ENCODE data around the gene S1PR4. TPM values are rescaled to one million over a fixed set of nuclear protein-coding genes. Genes with fewer than 3 reads are reported as not detected.

S1PR4 gene
- polyA plus RNA-seq (2011; rRNA removed) (not detected in 2 replicates), polyA minus RNA-seq (2011; rRNA and poly(A)+ RNA removed) (not detected in 2 replicates)

DNA sequence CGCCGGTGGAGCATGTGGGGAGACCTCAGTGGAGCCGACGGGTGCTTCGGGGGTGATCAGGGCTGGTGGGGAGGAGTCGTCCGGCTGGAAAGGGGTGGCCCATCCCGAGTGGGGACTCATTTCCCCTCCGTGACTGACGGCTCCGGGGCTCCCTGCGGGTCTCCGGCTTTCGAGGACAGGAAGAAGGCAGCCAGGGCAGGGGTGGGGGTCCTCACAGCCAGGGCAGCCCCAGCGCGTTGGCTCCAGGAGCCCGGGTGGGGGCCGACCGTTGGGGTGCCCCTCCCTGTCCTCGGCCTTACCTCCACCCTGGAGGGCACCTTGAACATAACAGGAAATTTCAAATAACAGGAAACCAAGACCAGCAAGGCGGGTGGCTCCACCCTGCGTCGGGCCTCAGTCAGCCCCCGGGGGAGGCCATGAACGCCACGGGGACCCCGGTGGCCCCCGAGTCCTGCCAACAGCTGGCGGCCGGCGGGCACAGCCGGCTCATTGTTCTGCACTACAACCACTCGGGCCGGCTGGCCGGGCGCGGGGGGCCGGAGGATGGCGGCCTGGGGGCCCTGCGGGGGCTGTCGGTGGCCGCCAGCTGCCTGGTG is at the start of gene S1PR4:
TSS of gene S1PR4 (plus strand) at position 393 of the 596 bp plus-strand sequence. CDS start at position 417, 24 bp downstream.
- CTCF ChIA-PET: no interaction called here
- TF ChIP-seq, protein P1, sequence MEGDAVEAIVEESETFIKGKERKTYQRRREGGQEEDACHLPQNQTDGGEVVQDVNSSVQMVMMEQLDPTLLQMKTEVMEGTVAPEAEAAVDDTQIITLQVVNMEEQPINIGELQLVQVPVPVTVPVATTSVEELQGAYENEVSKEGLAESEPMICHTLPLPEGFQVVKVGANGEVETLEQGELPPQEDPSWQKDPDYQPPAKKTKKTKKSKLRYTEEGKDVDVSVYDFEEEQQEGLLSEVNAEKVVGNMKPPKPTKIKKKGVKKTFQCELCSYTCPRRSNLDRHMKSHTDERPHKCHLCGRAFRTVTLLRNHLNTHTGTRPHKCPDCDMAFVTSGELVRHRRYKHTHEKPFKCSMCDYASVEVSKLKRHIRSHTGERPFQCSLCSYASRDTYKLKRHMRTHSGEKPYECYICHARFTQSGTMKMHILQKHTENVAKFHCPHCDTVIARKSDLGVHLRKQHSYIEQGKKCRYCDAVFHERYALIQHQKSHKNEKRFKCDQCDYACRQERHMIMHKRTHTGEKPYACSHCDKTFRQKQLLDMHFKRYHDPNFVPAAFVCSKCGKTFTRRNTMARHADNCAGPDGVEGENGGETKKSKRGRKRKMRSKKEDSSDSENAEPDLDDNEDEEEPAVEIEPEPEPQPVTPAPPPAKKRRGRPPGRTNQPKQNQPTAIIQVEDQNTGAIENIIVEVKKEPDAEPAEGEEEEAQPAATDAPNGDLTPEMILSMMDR (IDR thresholded peaks at IDR 0.05; ENCODE audit: low read depth, low read length): no peak
- Histone ChIP-seq H3K9me3 (ENCODE audit: control insufficient read depth, insufficient read depth, low read length) (peaks cover 12% of the 10 kb centered on the region; the same call in 1 of the 2 replicates), H3K27ac (ENCODE audit: low read depth, low read length) (no peak within 1 kb of the TSS), H3K4me3 (ENCODE audit: low read depth, low read length) (no peak within 1 kb of the TSS), H3K27me3 (ENCODE audit: control insufficient read depth, insufficient read depth, low read length) (no peaks in the 10 kb centered on the region)
- POLR2A ChIA-PET: no interaction called here
- DNase-seq (ENCODE audit: low read depth, low spot score): no peak

- peak; percentile 18 for DNase-seq (ENCODE audit: low read depth, low spot score)
- Histone ChIP-seq H3K9me3 (ENCODE audit: control insufficient read depth, insufficient read depth, low read length) (peaks cover 6% of the 10 kb centered on the region; the same call in 1 of the 2 replicates), H3K27ac (ENCODE audit: low read depth, low read length) (no peak overlapping the region), H3K4me3 (ENCODE audit: low read depth, low read length) (no peak overlapping the region), H3K27me3 (ENCODE audit: control insufficient read depth, insufficient read depth, low read length) (no peaks in the 10 kb centered on the region)
- ChIA-PET POLR2A (interaction anchor here (0.6 kb wide), 2 partner anchors 166 to 169 kb away, joined by 5 read pairs; no protein-coding TSS in a partner anchor), CTCF (interaction anchor here (0.6 to 3.3 kb wide), 14 partner anchors 9 to 178 kb away, joined by 3 to 30 read pairs (median 6); no protein-coding TSS in a partner anchor)
- TF ChIP-seq, protein P1 (IDR thresholded peaks at IDR 0.05; ENCODE audit: low read depth, low read length): peak; percentile 60
These were observed 49.5 kb upstream of the S1PR4 start for GRCh38 chr19:3129112-3129511.

DNA sequence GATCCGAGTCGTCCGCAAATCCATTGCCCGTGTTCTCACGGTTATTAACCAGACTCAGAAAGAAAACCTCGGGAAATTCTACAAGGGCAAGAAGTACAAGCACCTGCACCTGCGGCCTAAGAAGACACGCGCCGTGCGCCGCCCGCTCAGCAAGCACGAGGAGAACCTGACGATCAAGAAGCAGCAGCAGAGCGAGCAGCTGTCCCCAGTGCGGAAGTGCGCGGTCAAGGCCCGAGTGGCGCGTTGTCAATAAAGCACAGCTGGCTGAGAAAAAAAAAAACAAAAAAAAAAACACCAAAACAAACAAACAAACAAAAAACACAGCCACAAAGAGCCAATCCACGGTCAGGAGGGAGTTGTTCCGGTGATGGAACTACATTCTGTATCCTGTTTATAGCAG is 47.4 kb upstream of the S1PR4 start:
- CTCF ChIA-PET: interaction anchor here (0.9 to 1.3 kb wide), 2 partner anchors 22 to 181 kb away, joined by 3 read pairs; no protein-coding TSS in a partner anchor
- POLR2A ChIA-PET: interaction anchor here (2.0 kb wide), 1 partner anchor 11 kb away, joined by 29 read pairs; no protein-coding TSS in a partner anchor
- DNase-seq (ENCODE audit: low read depth, low spot score): no peak
- no peak overlapping the region for H3K27ac ChIP-seq (ENCODE audit: low read depth, low read length)
- TF ChIP-seq, protein P1 (IDR thresholded peaks at IDR 0.05; ENCODE audit: low read depth, low read length): no peak
- no peaks in the 10 kb centered on the region for H3K27me3 ChIP-seq (ENCODE audit: control insufficient read depth, insufficient read depth, low read length)
- H3K9me3 ChIP-seq (ENCODE audit: control insufficient read depth, insufficient read depth, low read length): peaks cover 6% of the 10 kb centered on the region; the same call in 1 of the 2 replicates
- H3K4me3 ChIP-seq (ENCODE audit: low read depth, low read length): no peak overlapping the region

DNA sequence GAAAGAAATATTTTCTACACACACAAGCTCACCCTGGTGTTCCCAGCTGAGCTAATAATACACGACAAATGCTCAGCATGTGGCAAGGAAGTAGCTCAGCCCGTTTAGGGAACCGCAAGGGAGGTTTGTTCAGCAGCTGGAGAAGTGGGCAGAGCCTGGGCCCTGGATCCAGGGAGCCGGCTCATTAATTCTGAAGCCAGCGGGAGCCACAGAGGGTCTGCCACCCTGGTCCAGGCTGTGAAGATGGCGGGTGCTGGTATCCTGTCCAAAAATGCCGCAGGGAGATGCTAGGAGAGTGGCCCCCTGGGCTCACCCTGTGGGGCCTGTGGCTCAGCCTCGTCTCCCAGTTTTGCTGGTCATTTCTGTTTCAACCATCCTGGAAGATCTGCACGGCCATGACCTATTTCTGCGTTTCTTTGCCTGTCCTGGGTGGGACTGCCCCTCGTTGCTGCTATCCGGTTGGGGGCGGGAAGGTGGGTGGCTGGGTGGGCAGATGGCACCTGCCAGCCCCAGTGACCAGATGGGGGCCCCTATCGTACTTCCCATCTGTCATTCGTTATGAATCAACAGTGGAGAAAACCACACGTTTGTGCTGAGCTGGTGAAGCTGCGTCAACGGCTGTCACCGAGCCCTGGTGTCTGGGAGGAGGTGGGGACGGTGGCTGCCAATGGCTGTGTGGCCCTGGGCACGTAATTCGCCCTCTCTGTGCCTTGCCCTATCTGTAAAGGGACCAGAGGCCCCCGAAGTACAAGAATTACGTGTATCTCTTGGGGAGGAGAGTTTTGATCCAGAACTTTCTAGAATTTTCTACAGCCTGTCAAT is 45.4 kb upstream of the S1PR4 start:
- ChIA-PET POLR2A (interaction anchor here (1.2 to 2.0 kb wide), 2 partner anchors 9 to 183 kb away, joined by 3 to 29 read pairs; no protein-coding TSS in a partner anchor), CTCF (interaction anchor here (0.6 to 0.9 kb wide), 3 partner anchors 17 to 57 kb away, joined by 3 to 6 read pairs (median 4); no protein-coding TSS in a partner anchor)
- TF ChIP-seq, protein P1 (IDR thresholded peaks at IDR 0.05; ENCODE audit: low read depth, low read length): no peak
- peaks cover 6% of the 10 kb centered on the region; the same call in 1 of the 2 replicates for H3K9me3 ChIP-seq (ENCODE audit: control insufficient read depth, insufficient read depth, low read length)
- H3K27ac ChIP-seq (ENCODE audit: low read depth, low read length): peak overlapping the region; percentile 21
- H3K4me3 ChIP-seq (ENCODE audit: low read depth, low read length): no peak overlapping the region
- H3K27me3 ChIP-seq (ENCODE audit: control insufficient read depth, insufficient read depth, low read length): no peaks in the 10 kb centered on the region
- no peak for DNase-seq (ENCODE audit: low read depth, low spot score)

All from AG04450 (cell line).